ENCODE results near the gene GTF2H2C. TPM values are rescaled to one million over a fixed set of nuclear protein-coding genes. Genes with fewer than 3 reads are reported as not detected.
"Not testable (repeated sequence)": the region's sequence is repeated elsewhere in the genome, so short reads cannot be mapped to it uniquely, and the experiment has no call there.

Gene GTF2H2C
- total RNA-seq, 1 donor from 2014 or later, result 33.4 TPM

DNA sequence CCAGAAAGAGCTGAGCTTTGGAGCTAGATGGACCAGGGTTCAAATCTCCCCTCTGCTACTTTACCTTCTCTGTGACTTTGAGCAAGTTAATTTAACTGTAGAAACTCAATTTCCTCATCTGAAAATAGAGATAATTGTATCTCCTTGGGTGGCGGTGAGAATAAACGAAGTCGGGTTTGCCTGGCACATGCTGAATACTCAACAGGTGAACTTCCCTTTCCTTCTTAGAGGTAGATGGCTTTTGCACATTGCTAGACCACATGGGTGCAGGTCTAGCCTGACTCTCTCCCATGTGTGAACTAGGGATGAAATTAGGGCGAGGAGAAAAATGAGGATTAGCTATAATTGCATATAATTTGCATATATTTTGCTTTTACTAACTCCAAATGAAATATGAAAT, 31.4 kb upstream of the GTF2H2C start:
- no peak for DNase-seq
- H3K27ac ChIP-seq, result no peak overlapping the region
- no peak overlapping the region for H3K4me3 ChIP-seq
- intact Hi-C loops (cut with DNase I), result no loop called here
- TF ChIP-seq, protein P1, sequence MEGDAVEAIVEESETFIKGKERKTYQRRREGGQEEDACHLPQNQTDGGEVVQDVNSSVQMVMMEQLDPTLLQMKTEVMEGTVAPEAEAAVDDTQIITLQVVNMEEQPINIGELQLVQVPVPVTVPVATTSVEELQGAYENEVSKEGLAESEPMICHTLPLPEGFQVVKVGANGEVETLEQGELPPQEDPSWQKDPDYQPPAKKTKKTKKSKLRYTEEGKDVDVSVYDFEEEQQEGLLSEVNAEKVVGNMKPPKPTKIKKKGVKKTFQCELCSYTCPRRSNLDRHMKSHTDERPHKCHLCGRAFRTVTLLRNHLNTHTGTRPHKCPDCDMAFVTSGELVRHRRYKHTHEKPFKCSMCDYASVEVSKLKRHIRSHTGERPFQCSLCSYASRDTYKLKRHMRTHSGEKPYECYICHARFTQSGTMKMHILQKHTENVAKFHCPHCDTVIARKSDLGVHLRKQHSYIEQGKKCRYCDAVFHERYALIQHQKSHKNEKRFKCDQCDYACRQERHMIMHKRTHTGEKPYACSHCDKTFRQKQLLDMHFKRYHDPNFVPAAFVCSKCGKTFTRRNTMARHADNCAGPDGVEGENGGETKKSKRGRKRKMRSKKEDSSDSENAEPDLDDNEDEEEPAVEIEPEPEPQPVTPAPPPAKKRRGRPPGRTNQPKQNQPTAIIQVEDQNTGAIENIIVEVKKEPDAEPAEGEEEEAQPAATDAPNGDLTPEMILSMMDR (IDR thresholded peaks at IDR 0.05), result no peak
- H3K9me3 ChIP-seq, result no peaks in the 10 kb centered on the region
- H3K36me3 ChIP-seq, result no peaks in the 10 kb centered on the region
- no peak for ATAC-seq
- H3K4me1 ChIP-seq, result peaks cover 18% of the 10 kb centered on the region
- H3K27me3 ChIP-seq, result no peaks in the 10 kb centered on the region

DNA sequence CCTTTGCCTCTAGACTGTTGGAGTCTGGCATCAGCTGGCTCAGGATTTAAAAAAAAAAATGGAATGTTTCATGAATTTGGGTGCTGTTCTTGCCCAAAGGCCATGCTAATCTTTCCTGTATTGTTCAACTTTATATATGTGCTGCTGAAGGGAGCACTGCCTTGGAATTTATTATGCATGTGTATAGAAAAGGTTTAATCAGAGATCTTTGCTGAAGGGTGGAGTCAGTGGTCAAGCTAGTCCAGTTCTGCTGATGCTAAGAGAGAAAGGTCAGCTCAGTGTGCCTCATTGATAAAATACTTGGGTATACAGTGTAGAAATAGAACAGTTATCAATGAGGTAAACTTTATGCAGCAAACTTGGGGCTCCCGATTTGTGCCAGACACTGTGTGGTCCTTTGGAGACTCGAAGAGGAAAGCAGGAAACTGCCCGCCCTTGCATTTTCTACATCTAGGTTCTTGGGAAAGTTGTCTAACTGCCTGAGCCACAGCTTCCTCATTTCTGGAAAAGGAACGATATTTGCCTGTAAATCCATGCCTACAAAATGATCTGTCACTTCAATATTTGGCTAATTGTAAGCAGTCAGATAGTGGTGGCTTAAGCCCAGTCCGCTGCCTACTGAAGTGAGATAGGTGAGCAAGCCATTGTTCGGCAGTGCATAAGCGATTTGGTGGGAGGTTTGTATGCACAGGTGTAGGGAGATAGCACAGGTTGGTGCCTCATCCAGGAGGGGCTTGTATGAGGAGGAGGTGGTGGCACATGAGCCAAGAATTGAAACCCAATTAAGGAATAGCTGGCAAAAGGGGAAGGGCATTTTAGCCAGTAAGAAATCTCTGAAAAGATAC, 29.2 kb upstream of the GTF2H2C start:
- no peaks in the 10 kb centered on the region for H3K27me3 ChIP-seq
- intact Hi-C loops (cut with DNase I), result no loop called here
- peaks cover 18% of the 10 kb centered on the region for H3K4me1 ChIP-seq
- no peak overlapping the region for H3K27ac ChIP-seq
- no peak for DNase-seq
- TF ChIP-seq, protein P1 (IDR thresholded peaks at IDR 0.05), result no peak
- ATAC-seq, result peak; percentile 39
- no peaks in the 10 kb centered on the region for H3K9me3 ChIP-seq
- no peaks in the 10 kb centered on the region for H3K36me3 ChIP-seq
- H3K4me3 ChIP-seq, result no peak overlapping the region

DNA sequence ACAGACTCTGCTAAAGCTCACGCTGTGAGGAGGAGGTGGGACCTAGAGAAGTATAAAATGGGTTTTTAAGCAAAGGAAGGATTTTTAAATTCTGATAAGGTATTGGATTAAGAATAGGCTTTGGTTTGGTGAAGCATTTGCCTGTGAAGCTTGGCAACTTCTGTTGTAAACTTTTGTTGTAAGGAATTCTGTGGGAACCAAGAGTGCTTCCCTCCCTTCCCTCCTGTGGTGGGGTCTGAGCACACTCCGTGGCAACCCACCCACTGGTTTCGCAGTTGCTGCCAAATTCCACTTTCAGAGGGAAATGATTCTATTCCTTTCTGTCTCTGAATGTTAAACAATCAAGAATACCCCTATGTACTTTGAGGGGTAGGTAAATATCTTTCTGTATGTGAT, 28.6 kb upstream of the GTF2H2C start:
- H3K36me3 ChIP-seq, result no peaks in the 10 kb centered on the region
- peaks cover 18% of the 10 kb centered on the region for H3K4me1 ChIP-seq
- intact Hi-C loops (cut with DNase I), result no loop called here
- ATAC-seq (no peak), DNase-seq (no peak)
- no peak overlapping the region for H3K4me3 ChIP-seq
- no peak overlapping the region for H3K27ac ChIP-seq
- no peaks in the 10 kb centered on the region for H3K9me3 ChIP-seq
- TF ChIP-seq, protein P1 (IDR thresholded peaks at IDR 0.05), result no peak
- no peaks in the 10 kb centered on the region for H3K27me3 ChIP-seq

GRCh38 chr5:69537911-69538310, 22.1 kb upstream of the GTF2H2C start:
- intact Hi-C loops (cut with DNase I); DNase-seq; H3K4me3 ChIP-seq; H3K27ac ChIP-seq; H3K36me3 ChIP-seq; H3K9me3 ChIP-seq; H3K4me1 ChIP-seq; ATAC-seq; H3K27me3 ChIP-seq: not testable (repeated sequence)

DNA sequence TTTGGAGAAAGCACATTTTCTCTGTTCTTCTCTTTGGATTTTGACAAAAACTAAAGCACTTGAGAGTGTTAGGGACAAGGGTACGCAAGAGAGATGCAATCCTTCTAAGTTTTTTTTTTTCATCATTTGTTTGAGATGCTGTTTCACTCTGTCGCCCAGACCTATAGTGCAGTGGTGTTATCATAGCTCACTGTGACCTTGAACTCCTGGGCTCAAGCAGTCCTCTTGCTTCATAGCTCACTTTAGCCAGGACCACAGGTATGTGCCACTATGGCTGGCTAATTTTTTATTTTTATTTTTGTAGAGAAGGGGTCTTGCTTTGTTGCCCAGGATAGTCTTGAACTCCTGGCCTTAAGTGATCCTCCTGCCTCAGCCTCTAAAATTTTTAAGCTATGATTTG, 21.3 kb upstream of the GTF2H2C start:
- H3K27me3 ChIP-seq; H3K36me3 ChIP-seq; H3K27ac ChIP-seq; intact Hi-C loops (cut with DNase I); ATAC-seq; H3K9me3 ChIP-seq; H3K4me1 ChIP-seq; DNase-seq; H3K4me3 ChIP-seq: not testable (repeated sequence)

DNA sequence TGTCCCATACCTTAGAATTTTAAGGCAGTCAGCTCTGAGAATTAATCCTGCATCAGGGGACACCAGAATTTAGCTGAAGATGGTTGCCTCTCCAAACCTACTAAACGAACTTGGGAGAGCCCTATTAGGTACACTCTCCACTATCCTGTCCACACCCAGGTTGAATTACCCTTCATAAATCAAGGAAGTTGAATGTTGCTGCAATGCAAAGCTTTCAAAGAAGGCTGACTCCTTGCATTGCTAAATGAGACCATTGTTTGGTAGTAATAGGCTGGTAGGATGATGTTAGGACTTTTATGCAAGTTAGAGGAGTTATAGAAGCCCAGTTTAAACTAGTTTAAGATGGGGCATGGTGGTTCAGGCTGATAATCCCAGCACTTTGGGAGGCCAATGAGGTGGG, 18.6 kb upstream of the GTF2H2C start:
- H3K27me3 ChIP-seq; DNase-seq; H3K27ac ChIP-seq; H3K9me3 ChIP-seq; H3K36me3 ChIP-seq; ATAC-seq; intact Hi-C loops (cut with DNase I); H3K4me3 ChIP-seq; H3K4me1 ChIP-seq: not testable (repeated sequence)

- H3K36me3 ChIP-seq; H3K4me3 ChIP-seq; H3K9me3 ChIP-seq; DNase-seq; H3K27ac ChIP-seq; H3K27me3 ChIP-seq; intact Hi-C loops (cut with DNase I); H3K4me1 ChIP-seq: not testable (repeated sequence)
- ATAC-seq, result peak; percentile 30
These were observed 17.0 kb upstream of the GTF2H2C start for GRCh38 chr5:69542838-69543618.

DNA sequence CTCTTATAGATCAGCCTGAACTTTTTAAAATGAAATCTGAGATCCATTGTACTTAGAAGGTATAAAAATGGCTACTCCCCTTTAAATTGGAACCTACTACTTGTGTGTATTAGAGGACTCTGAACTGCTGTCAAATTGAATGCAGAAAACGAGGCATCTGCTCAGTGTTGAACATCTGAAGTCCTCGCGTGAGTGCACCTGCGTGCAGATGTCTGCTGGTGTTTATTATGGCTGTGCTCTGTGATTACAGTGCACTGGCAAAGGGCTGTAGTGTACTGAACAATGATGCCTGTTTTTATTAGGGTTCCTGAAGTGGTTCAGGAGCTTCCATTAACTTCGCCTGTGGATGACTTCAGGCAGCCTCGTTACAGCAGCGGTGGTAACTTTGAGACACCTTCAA, 15.4 kb upstream of the GTF2H2C start:
- H3K27me3 ChIP-seq; H3K4me1 ChIP-seq; DNase-seq; H3K27ac ChIP-seq; H3K36me3 ChIP-seq; H3K4me3 ChIP-seq; ATAC-seq; intact Hi-C loops (cut with DNase I); H3K9me3 ChIP-seq: not testable (repeated sequence)

- peak overlapping the region; percentile 52 for H3K4me3 ChIP-seq
- H3K36me3 ChIP-seq; H3K4me1 ChIP-seq; DNase-seq; H3K27me3 ChIP-seq; intact Hi-C loops (cut with DNase I); H3K9me3 ChIP-seq: not testable (repeated sequence)
- H3K27ac ChIP-seq, result peak overlapping the region; percentile 18
- ATAC-seq, result peak; percentile 43
These were observed 818 bp downstream of the GTF2H2C start for GRCh38 chr5:69560587-69561431.

DNA sequence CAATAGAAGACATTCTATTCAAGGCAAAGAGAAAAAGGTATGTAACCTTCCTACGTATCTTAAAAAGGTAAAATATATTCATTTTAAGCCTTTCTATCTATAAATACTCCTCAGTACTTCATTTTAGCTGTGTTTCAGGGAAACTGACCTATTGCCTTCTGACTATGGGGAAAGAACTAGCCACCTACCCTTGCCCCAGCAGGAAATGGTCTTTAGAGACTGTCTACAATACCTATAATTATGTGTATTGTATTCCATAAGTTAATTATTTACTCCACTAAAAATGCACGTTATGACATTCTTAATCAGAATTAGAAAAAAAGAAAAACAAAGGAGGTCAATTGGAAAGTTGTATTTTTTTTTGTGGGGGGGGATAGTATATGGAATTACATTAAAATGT, 6.2 kb downstream of the GTF2H2C start:
- H3K27ac ChIP-seq; ATAC-seq; H3K4me3 ChIP-seq; H3K9me3 ChIP-seq; DNase-seq; H3K4me1 ChIP-seq; H3K27me3 ChIP-seq; H3K36me3 ChIP-seq; intact Hi-C loops (cut with DNase I): not testable (repeated sequence)
